Activated T-helper 2 cell treated with anti-CD3 and anti-CD28 coated beads, Interferon-gamma antibody, Interleukin-2, Interleukin-4, amounts not matched to agents 10 μg/mL and 5 μg/mL and 100 μg/mL, durations not matched to agents 14 hours and 24 hours and 36 hours (primary cell): Measurements from ENCODE around the gene EDEM3. TPM values are rescaled to one million over a fixed set of nuclear protein-coding genes. Genes with fewer than 3 reads are reported as not detected.
"Not testable (repeated sequence)": the region's sequence is repeated elsewhere in the genome, so short reads cannot be mapped to it uniquely, and the experiment has no call there.

Experiments
- DNase-seq: peaks from one replicate; pipeline ENCODE4 v3.0.0; 2021; ENCODE audit warnings: low spot score
- H3K27ac Mint-ChIP-seq: one replicate; pipeline ENCODE4 v1.8.0; 2021; ENCODE audit warnings: mixed read lengths
- H3K27me3 Mint-ChIP-seq: one replicate; pipeline ENCODE4 v1.8.0; 2021; ENCODE audit warnings: low read depth, mixed read lengths
- H3K36me3 Mint-ChIP-seq: one replicate; pipeline ENCODE4 v1.8.0; 2021; ENCODE audit warnings: low read depth, mixed read lengths
- H3K4me1 Mint-ChIP-seq: one replicate; pipeline ENCODE4 v1.8.0; 2021; ENCODE audit warnings: low read depth, mixed read lengths
- H3K4me3 Mint-ChIP-seq: one replicate; pipeline ENCODE4 v1.8.0; 2021; ENCODE audit warnings: low read depth, mild to moderate bottlenecking, moderate library complexity, mixed read lengths
- H3K9me3 Mint-ChIP-seq: one replicate; pipeline ENCODE4 v1.8.0; 2021; ENCODE audit warnings: mixed read lengths
- intact Hi-C: fragments of 100-400 bp; cut with micrococcal nuclease; formaldehyde crosslinking; loops from one replicate; pipeline ENCODE4 v1.15.1; 2023
- total RNA-seq: library from RNA; stranded (reverse); gene quantifications from 2 replicates; pipeline ENCODE4 v1.2.3, GENCODE V29; 2022

The EDEM3 gene
- total RNA-seq, 1 donor from 2014 or later: 30.2 TPM

GRCh38 chr1:184698969-184699368 is 55.7 kb downstream of the EDEM3 start:
- Mint-ChIP-seq H3K27ac (no peak overlapping the region), H3K36me3 (peaks cover 62% of the 10 kb centered on the region), H3K4me1 (peaks cover 17% of the 10 kb centered on the region), H3K9me3 (no peaks in the 10 kb centered on the region), H3K27me3 (no peaks in the 10 kb centered on the region), H3K4me3 (no peak overlapping the region)
- intact Hi-C loops: no loop called here
- DNase-seq: no peak

- no peaks in the 10 kb centered on the region for H3K9me3 Mint-ChIP-seq
- peaks cover 18% of the 10 kb centered on the region for H3K4me1 Mint-ChIP-seq
- no peak overlapping the region for H3K4me3 Mint-ChIP-seq
- intact Hi-C loops: no loop called here
- H3K36me3 Mint-ChIP-seq: peaks cover 65% of the 10 kb centered on the region
- H3K27me3 Mint-ChIP-seq: no peaks in the 10 kb centered on the region
- no peak for DNase-seq
- no peak overlapping the region for H3K27ac Mint-ChIP-seq
These were observed 56.6 kb downstream of the EDEM3 start for GRCh38 chr1:184698016-184698415.

- H3K4me1 Mint-ChIP-seq: peaks cover 18% of the 10 kb centered on the region
- peaks cover 62% of the 10 kb centered on the region for H3K36me3 Mint-ChIP-seq
- no peak for DNase-seq
- intact Hi-C loops: no loop called here
- H3K9me3 Mint-ChIP-seq: no peaks in the 10 kb centered on the region
- H3K27me3 Mint-ChIP-seq: no peaks in the 10 kb centered on the region
- H3K4me3 Mint-ChIP-seq: no peak overlapping the region
- no peak overlapping the region for H3K27ac Mint-ChIP-seq
These were observed 58.3 kb downstream of the EDEM3 start for GRCh38 chr1:184696403-184696802.

- H3K4me3 Mint-ChIP-seq: no peak overlapping the region
- peaks cover 16% of the 10 kb centered on the region for H3K4me1 Mint-ChIP-seq
- peaks cover 59% of the 10 kb centered on the region for H3K36me3 Mint-ChIP-seq
- H3K27ac Mint-ChIP-seq: peak overlapping the region; percentile 11
- H3K9me3 Mint-ChIP-seq: no peaks in the 10 kb centered on the region
- intact Hi-C loops: no loop called here
- DNase-seq: no peak
- no peaks in the 10 kb centered on the region for H3K27me3 Mint-ChIP-seq
These were observed 59.6 kb downstream of the EDEM3 start for GRCh38 chr1:184695023-184695422.

- Mint-ChIP-seq H3K27ac (no peak overlapping the region), H3K4me3 (no peak overlapping the region)
- intact Hi-C loops: no loop called here
These were observed 61.6 kb downstream of the EDEM3 start for GRCh38 chr1:184693011-184693410.

GRCh38 chr1:184691719-184692324 is 62.8 kb downstream of the EDEM3 start:
- intact Hi-C loops: no loop called here
- Mint-ChIP-seq H3K36me3 (peaks cover 45% of the 10 kb centered on the region), H3K27ac (no peak overlapping the region), H3K9me3 (no peaks in the 10 kb centered on the region), H3K4me3 (no peak overlapping the region), H3K4me1 (peaks cover 16% of the 10 kb centered on the region), H3K27me3 (no peaks in the 10 kb centered on the region)
- no peak for DNase-seq

More at GRCh38 chr1:184693011-184693410, 61.6 kb downstream of the EDEM3 start:
- no peaks in the 10 kb centered on the region for H3K27me3 Mint-ChIP-seq
- peaks cover 45% of the 10 kb centered on the region for H3K36me3 Mint-ChIP-seq
- DNase-seq: no peak
- no peaks in the 10 kb centered on the region for H3K9me3 Mint-ChIP-seq
- peaks cover 16% of the 10 kb centered on the region for H3K4me1 Mint-ChIP-seq

GRCh38 chr1:184686540-184686939 is 68.1 kb downstream of the EDEM3 start:
- intact Hi-C loops: no loop called here
- H3K4me1 Mint-ChIP-seq: no peaks in the 10 kb centered on the region
- H3K27ac Mint-ChIP-seq: no peak overlapping the region
- no peaks in the 10 kb centered on the region for H3K27me3 Mint-ChIP-seq
- peaks cover 3% of the 10 kb centered on the region for H3K9me3 Mint-ChIP-seq
- peaks cover 4% of the 10 kb centered on the region for H3K36me3 Mint-ChIP-seq
- H3K4me3 Mint-ChIP-seq: no peak overlapping the region
- DNase-seq: no peak

- Mint-ChIP-seq H3K27me3 (no peaks in the 10 kb centered on the region), H3K36me3 (no peaks in the 10 kb centered on the region), H3K4me1 (no peaks in the 10 kb centered on the region), H3K9me3 (peaks cover 10% of the 10 kb centered on the region), H3K27ac (no peak overlapping the region), H3K4me3 (no peak overlapping the region)
- intact Hi-C loops: no loop called here
- DNase-seq: no peak
These were observed 69.5 kb downstream of the EDEM3 start for GRCh38 chr1:184685116-184685515.

- H3K4me3 Mint-ChIP-seq: no peak overlapping the region
- H3K9me3 Mint-ChIP-seq: peaks cover 10% of the 10 kb centered on the region
- intact Hi-C loops: no loop called here
- no peaks in the 10 kb centered on the region for H3K4me1 Mint-ChIP-seq
- no peaks in the 10 kb centered on the region for H3K36me3 Mint-ChIP-seq
- no peak for DNase-seq
- no peak overlapping the region for H3K27ac Mint-ChIP-seq
- H3K27me3 Mint-ChIP-seq: no peaks in the 10 kb centered on the region
These were observed 70.2 kb downstream of the EDEM3 start for GRCh38 chr1:184684285-184685074.

- no peak for DNase-seq
- no peak overlapping the region for H3K4me3 Mint-ChIP-seq
- intact Hi-C loops: no loop called here
- no peak overlapping the region for H3K27ac Mint-ChIP-seq
- peaks cover 2% of the 10 kb centered on the region for H3K27me3 Mint-ChIP-seq
- no peaks in the 10 kb centered on the region for H3K36me3 Mint-ChIP-seq
- H3K4me1 Mint-ChIP-seq: no peaks in the 10 kb centered on the region
- H3K9me3 Mint-ChIP-seq: peaks cover 10% of the 10 kb centered on the region
These were observed 71.7 kb downstream of the EDEM3 start for GRCh38 chr1:184682956-184683355.

GRCh38 chr1:184680611-184681225 is 73.9 kb downstream of the EDEM3 start:
- H3K27me3 Mint-ChIP-seq, H3K4me3 Mint-ChIP-seq, H3K4me1 Mint-ChIP-seq, intact Hi-C loops, H3K27ac Mint-ChIP-seq, DNase-seq, H3K36me3 Mint-ChIP-seq: not testable (repeated sequence)
- H3K9me3 Mint-ChIP-seq: peaks cover 10% of the 10 kb centered on the region

- not testable (repeated sequence) for H3K4me3 Mint-ChIP-seq, H3K36me3 Mint-ChIP-seq, H3K27ac Mint-ChIP-seq, DNase-seq, H3K4me1 Mint-ChIP-seq
- Mint-ChIP-seq H3K9me3 (peaks cover 10% of the 10 kb centered on the region), H3K27me3 (peaks cover 10% of the 10 kb centered on the region)
- intact Hi-C loops: loop anchor here (5.0 kb wide), 1 partner anchor 292 kb away; the partner anchor contains the start of gene C1orf21
These were observed 75.2 kb downstream of the EDEM3 start for GRCh38 chr1:184679472-184679871.

GRCh38 chr1:184677344-184677743 is 77.3 kb downstream of the EDEM3 start:
- Mint-ChIP-seq H3K4me1 (no peaks in the 10 kb centered on the region), H3K9me3 (peaks cover 10% of the 10 kb centered on the region), H3K4me3 (no peak overlapping the region), H3K27me3 (peaks cover 20% of the 10 kb centered on the region), H3K27ac (no peak overlapping the region), H3K36me3 (no peaks in the 10 kb centered on the region)
- intact Hi-C loops: loop anchor here (5.0 kb wide), 1 partner anchor 290 kb away; the partner anchor contains the start of gene C1orf21
- DNase-seq: no peak
